Measurements from ENCODE around the gene THBS1.

THBS1 gene

DNA sequence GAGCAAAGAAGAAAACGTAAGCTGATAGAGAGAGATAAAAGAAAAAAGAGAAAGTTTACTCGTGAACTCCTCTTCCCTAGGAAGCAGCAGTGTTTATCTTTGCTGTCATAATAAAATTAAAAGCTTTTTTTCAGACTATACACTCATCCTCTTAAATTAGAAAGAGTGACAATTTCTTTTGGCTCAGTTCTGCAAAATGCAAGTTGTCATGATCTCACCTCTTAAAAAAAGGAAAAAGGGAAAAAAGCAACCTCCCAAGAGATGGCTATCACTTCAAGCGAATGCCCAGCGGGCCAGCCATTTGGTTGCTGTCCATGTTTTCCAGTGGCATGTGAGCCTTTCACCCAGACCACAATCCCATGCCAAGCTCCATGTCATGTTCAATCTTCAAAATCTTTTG is 7.0 kb upstream of the THBS1 start:
- DNase-seq (ENCODE audit: low spot score), result no peak

DNA sequence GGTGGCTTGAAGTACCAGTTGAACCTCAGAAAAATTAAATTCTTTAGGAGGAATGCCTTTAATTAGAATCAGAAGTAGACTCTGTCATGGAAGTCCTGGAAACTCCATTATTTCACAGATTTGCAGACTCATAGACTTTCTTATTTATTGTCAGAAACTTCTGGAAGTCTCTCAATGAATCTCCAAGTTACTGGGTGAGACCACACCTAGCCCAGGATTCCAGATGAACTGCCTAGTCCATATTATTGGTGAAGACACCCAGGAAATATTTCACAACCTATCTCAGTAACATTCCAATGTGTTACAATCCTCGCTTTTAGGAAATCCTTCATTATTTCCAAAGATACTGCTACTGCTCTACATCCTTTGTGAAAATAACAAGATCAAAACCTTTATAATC is 6.5 kb upstream of the THBS1 start:
- DNase-seq (ENCODE audit: low spot score), result no peak

DNA sequence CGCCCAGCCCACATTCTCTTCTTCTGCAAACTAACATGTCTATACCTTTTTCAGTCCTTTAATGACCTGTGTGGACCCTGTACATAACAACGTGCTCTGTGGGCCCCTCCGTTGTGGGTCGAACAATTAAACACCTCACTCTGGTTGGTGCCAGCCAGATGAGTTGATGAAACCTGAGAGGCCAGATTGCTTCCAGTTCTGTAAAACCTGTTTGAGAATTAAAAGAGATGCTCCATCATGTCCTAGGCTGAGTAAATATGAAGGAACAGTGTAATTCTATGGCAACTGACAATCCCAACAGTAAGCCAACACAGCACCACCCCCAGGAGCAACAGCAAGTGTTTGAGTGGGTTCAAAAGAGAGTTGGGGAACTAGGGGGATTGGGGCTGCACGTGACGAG is 5.7 kb upstream of the THBS1 start:
- no peak for DNase-seq (ENCODE audit: low spot score)

DNA sequence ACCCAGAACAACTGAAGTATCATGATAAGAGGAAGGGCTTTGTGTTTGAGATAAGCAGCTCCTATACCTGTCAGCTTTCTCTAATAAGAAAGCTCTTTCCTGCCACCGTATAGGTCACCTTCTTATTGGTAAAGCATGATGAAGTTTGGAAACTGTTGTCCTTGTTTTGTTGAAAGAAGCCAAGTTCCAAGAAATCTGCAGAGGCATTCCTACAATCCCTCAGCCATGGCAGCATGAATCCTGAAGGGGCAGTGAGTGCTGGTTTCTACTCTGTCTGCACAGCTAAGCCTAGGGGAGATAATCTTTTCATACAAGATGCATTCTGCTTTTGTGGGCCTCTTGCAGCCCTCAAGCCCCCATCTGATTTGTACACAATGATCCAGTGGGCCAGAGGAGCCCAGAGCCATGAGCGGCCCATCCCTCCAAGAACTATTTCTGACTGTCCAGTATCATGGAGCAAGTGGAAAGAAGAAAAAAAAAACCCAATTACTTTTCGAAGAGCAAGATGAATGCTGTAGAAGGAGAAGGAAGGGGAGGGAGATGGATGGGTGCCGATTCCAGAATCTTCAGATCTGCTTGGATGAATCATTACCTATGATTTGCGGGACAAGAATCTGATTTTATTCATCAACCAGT is 1.9 kb upstream of the THBS1 start:
- DNase-seq (ENCODE audit: low spot score), result peak; percentile 36

DNA sequence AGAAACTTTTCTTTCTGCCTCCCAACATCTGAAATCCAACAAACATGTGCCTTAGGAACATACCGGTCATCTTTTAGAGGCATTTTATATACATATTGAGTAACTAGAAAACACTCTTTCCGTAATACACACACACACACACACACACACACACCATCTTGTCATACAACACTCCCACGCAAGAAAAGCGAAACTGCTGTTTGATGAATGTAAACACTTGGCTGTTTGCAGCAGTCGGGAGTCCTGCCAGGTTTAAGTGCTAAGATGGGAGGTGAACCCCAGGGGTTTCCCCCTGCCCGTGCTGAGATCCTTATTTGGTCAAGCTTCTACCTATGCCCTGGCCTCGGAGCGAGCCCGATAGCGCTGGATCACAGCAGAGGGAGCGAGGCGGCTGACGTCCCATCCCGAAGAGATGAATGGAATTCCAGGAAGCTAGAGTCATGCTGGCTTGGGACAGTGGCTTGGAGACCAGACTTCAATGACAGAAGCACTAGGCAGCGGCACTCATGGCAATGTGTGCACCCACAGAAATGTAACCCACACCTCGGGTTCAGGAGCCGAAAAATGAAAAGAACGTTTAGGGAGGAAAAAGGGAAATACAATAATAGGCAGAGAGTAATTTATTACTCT is 1.3 kb upstream of the THBS1 start:
- peak; percentile 98 for DNase-seq (ENCODE audit: low spot score)

DNA sequence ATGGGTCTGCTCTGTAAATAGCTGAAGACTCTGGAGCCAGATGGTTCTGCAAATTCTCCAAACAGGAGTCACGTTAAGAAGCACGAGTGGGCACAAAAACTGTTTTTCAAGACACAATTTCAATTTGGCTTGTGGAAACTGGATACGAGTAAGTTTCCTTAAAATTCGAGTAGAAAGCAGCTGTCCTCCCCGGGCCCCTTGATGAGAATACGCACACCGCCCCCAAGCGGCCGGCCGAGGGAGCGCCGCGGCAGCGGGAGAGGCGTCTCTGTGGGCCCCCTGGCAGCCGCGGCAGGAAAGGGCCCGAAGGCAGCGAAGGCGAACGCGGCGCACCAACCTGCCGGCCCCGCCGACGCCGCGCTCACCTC is 778 bp upstream of the THBS1 start:
- peak; percentile 94 for DNase-seq (ENCODE audit: low spot score)

DNA sequence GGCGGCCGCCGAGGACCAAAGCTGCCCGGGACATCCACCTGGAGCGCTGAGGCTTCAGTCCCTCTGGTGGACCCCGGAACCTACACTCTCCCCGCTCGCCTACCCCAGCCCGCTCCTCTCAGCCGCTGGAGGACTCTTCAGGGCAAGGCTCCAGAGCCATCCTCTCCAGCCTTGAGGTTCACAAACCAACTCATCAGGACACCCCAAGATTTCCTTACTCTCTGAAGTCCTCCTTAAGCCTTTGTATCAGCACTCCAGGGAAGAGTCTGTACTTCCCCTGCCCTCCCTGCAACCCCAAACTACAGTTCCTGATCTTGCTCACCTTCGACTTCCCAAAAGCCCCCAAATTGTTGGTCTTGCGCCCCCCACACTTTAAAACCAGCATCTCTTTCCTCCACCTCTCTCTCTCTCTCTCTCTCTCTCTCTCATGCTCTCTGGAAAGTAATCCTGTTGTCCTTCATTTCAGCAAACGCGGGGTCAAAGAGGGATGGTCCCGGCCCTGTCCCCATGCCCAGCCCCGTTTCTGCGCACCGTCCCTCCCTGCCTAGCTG is 438 bp downstream of the THBS1 start:
- DNase-seq (ENCODE audit: low spot score), result no peak

DNA sequence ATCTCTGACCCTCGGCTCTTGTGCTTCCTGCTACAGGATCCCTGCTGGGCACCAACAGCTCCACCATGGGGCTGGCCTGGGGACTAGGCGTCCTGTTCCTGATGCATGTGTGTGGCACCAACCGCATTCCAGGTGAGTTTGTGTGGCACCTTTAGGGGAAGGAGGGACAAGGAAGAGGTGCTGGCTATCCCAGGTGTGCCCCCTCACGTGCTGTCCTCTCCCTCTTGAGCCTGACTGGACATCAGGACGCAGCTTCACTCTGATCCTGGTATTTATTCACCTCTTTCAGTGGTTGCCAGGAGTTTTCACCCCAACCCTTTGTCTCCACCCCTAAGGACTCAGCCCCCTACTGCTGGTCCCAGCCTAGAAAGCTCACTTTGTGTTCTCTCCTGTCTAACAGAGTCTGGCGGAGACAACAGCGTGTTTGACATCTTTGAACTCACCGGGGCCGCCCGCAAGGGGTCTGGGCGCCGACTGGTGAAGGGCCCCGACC is 960 bp downstream of the THBS1 start:
- DNase-seq (ENCODE audit: low spot score), result peak; percentile 86

DNA sequence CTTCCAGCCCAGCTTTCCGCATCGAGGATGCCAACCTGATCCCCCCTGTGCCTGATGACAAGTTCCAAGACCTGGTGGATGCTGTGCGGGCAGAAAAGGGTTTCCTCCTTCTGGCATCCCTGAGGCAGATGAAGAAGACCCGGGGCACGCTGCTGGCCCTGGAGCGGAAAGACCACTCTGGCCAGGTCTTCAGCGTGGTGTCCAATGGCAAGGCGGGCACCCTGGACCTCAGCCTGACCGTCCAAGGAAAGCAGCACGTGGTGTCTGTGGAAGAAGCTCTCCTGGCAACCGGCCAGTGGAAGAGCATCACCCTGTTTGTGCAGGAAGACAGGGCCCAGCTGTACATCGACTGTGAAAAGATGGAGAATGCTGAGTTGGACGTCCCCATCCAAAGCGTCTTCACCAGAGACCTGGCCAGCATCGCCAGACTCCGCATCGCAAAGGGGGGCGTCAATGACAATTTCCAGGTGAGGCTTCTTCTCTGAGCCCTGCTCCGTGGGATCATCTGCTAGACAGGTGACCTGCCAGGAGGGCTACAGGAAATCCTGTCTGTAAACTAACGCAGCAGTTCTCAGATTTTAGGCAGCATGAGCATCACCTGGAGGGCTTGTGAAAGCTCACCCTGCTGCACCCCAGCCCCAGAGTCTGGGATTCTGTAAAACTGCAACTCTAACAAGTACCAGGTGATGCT is 1.6 kb downstream of the THBS1 start:
- peak; percentile 69 for DNase-seq (ENCODE audit: low spot score)

DNA sequence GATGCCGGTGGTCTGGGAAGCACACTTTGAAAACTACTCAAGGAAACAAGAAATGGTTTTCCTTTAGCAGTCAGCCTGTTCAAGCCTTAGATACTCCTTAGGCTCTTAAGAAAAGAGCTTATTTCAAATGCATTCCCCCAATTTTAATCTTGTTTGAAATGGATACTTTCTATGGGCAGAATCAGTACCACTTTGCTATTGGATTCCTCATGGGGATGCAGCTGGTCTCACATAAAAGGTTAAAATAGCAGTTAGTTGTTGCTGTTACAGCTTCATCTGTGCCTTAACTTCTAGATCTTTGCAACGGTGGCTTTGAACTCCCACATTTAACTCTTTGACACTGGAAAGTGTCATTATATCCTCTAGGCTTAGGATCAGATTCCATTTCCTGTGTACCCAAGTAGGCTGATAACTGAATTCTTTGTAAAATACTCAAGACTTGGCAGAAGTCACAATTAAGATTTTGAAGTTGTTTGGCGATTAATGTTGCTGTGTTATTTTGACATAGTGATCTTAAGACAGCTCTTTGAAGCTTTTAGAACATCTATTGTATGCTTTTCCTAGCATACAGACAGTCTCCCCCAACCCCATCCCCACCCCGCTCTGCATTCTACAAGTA is 2.2 kb downstream of the THBS1 start:
- DNase-seq (ENCODE audit: low spot score), result no peak

DNA sequence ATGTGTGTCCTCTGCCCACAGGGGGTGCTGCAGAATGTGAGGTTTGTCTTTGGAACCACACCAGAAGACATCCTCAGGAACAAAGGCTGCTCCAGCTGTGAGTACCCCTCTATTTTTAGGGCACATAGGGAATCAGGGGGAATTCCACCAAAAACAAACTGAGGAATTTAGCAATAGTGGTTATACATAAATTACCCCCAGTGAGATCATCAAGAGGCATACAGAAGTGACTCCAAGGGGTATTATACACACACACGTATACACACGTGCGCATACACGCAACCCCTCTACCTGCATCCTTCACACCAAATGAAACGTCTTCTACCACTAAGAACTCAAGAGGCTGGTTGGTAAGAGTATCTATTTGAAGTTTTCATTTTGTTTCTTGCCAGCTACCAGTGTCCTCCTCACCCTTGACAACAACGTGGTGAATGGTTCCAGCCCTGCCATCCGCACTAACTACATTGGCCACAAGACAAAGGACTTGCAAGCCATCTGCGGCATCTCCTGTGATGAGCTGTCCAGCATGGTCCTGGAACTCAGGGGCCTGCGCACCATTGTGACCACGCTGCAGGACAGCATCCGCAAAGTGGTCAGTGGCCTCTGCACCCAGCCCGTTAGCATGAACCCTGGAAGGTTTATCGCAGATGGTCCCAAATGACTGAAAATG is 2.9 kb downstream of the THBS1 start:
- peak; percentile 74 for DNase-seq (ENCODE audit: low spot score)

DNA sequence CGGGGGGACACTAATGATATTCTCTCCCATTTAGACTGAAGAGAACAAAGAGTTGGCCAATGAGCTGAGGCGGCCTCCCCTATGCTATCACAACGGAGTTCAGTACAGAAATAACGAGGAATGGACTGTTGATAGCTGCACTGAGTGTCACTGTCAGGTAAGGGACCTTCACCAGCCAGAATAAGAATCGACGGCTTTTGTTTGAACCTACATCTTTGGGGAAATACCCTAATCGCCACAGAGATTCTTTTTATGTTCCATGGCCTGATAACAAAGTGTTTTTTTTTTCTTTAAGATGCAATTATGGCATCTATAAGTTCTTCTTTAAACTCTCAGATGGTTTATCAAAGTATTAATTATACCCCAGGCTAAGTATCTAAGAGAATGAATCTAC is 3.4 kb downstream of the THBS1 start:
- no peak for DNase-seq (ENCODE audit: low spot score)

DNA sequence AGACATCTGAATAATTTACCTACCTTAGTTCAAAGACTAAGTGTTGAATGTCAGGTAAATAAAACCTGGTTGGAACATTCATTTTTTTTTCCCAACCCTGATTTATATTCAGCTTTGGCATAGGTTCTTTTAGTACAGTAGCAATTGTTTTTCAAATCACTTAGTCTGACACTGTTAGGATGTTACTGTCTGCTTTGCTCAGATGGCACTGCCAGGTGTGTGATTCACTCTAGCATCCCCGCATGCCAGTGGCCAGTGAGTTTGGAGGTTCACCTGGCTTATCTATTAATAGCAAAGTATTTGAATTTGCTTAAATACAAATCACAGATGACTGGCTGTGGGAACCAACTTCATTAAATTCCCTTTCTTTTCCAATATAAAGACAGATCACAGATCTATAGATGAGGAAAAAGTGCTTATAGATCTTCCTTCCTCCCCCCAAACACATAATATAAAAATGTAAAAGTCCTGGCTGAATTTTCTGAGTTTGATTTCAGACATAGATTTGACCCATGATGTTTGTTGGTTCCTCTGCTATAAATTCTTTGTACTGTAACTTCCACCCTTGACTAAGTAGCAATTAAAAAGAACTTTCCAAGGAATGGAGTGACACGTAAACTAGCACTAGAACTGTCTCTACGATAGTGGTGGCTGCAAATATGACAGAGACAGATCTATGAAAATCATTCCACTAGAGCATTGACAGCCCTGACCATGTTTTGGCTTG is 3.9 kb downstream of the THBS1 start:
- DNase-seq (ENCODE audit: low spot score), result peak; percentile 55

DNA sequence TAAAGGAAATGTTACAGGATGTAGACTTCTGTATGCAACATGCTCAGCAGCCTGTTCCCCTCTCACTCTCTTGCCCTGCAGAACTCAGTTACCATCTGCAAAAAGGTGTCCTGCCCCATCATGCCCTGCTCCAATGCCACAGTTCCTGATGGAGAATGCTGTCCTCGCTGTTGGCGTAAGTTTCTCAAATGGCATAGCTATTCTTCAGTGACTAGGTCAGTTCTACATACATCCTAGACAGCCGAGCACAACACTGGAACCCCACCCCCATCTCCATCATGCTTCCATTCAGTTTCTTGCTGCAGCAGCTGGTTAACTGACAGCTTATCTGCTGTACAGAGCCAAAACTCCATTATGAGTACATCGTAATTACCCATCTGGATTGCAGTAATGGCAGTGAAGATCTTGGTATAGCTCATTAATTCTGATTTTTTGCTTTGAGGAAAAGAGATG is 4.5 kb downstream of the THBS1 start:
- peak; percentile 50 for DNase-seq (ENCODE audit: low spot score)

DNA sequence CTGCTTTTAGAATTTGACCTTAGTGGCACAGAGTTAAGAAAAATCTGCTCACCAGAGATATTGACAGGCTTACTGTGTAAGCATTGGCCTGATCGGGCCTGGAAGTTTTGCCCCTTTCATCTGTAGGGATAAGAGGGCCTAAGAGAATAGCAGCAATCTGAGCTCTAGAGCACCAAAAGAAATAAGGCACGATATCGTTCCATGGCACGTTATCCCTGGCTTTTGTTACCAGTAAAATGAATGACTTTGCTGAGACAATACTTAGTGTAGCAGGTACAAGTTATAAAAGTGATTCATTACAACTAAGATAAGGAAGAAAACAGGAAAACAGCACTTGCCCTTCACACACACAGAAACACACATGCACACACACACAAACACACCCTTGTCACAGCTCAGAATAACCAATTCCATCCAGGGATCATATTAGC is 5.0 kb downstream of the THBS1 start:
- DNase-seq (ENCODE audit: low spot score), result peak; percentile 35

DNA sequence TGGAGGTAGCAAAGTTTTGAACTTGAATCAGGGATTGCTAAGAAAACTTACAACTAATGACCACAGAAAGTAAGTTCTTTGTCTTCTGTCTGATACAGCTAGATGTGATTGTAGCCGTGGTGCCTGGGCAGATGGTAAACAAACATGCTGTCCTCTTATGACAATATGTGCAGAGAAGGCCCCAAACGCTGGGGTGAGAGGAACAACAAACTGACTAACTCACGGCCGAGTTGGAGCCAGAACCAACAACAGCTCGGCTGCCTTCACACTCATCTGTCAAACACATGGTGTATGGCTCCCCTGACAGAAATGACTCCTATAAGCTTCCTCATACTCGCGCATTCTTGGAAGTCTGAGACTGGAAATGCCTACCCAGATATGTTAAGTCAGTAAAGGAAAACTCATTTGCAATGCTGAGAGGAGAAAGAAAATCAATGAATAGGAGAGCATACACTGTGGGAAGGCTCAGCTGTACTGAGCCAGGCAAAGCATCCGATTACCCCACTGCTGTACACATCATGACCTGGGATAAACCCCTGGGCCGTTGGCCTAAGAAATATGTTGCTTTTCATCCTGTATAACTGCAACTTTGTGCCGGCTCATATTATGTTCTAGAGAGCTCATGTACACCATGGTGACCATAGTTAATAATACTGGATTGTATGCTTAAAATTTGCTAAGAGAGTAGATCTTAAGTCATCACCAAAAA is 5.7 kb downstream of the THBS1 start:
- peak; percentile 60 for DNase-seq (ENCODE audit: low spot score)

DNA sequence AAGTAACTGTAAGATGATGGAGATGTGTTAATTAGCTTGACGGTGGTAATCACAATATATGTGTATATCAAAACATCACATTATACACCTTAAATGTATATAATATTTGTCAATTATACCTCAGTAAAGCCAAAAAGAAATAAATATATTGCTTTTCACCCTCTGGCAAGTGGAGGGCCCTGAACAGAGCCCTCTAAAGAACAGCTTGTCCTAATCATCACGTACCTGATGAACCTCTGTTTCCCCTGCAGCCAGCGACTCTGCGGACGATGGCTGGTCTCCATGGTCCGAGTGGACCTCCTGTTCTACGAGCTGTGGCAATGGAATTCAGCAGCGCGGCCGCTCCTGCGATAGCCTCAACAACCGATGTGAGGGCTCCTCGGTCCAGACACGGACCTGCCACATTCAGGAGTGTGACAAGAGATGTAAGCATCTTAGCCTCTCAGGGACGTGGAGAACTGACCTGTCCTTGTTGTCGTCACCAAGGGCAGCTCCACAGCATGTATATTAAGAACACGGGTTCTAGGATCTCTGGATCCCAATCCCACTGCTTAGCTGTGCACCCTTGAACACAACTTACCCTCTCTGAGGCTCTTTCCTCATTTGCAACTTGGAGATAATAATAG is 6.3 kb downstream of the THBS1 start:
- DNase-seq (ENCODE audit: low spot score), result no peak

DNA sequence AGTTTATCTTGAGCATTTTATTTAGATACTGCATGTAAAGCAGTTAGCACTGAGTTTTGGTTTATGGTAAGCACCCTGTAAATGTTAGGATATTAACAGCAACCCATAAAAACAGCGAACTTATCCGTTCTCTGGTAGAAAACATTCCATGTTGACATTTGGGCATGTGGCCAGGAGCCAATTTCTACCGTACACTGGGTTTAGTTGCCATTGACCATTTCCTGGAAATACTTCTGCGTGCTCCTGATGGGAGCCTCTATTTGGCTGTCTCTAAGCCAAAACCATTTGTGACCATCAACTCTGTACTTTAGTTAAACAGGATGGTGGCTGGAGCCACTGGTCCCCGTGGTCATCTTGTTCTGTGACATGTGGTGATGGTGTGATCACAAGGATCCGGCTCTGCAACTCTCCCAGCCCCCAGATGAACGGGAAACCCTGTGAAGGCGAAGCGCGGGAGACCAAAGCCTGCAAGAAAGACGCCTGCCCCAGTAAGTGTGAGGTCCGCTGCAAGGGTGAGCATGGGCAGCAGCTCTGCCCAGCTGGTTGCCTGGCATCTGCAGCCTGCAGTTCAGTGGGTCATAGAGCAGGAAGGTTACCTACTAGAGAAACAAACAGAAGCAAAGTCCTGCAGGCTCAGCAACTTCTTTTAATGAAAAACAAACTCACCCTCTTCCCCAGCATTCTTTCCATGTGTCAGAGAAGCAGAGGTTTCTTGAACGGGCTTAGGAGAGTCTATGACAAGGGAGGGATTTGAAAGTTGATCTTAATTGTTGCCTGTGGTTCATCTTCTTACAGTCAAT is 7.1 kb downstream of the THBS1 start:
- DNase-seq (ENCODE audit: low spot score), result peak; percentile 51

DNA sequence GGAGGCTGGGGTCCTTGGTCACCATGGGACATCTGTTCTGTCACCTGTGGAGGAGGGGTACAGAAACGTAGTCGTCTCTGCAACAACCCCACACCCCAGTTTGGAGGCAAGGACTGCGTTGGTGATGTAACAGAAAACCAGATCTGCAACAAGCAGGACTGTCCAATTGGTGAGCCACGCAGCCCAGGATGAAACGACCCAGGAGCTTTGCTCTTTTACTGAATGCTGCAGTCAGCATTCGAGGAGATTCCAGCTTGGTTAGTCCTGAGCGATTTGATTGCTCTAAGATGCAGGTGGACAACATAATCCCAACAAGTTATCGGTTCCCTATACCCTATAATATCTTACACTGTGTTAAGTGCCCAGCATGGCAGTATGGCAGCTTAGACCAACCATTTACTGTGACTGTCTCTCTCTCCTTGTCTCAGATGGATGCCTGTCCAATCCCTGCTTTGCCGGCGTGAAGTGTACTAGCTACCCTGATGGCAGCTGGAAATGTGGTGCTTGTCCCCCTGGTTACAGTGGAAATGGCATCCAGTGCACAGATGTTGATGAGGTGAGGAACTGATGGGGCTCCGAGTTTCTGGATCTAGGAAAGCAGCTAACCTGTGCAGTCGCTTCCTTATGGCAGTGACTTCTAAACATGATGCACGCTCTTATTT is 7.8 kb downstream of the THBS1 start:
- peak; percentile 21 for DNase-seq (ENCODE audit: low spot score)

Data from kidney tubule cell (primary cell).